Stimulated activated CD8-positive, alpha-beta memory T cell treated with anti-CD3 and anti-CD28 coated beads, Interleukin-15, amount 100 ng/mL, for 24 hours (primary cell): ENCODE measurements around the gene FAAP24.
"Not testable (repeated sequence)": the region's sequence is repeated elsewhere in the genome, so short reads cannot be mapped to it uniquely, and the experiment has no call there.

Source experiments
- DNase-seq: peaks from one replicate; pipeline ENCODE4 v3.0.0-alpha.2; 2020; ENCODE audit warnings: low read depth

FAAP24 gene

GRCh38 chr19:32971715-32972540 is at the start of gene FAAP24, which contains the start of gene CEP89:
Gene FAAP24 (plus strand): TSS chr19:32972242. CDS start chr19:32973197, 955 bp downstream.
Gene CEP89 (minus strand): TSS chr19:32971958. CDS start chr19:32971874, 84 bp downstream.
- DNase-seq, result peak; percentile 86

GRCh38 chr19:32924200-32924599 is 47.8 kb upstream of the FAAP24 start:
- DNase-seq, result no peak

- DNase-seq, result no peak
These were observed 43.2 kb upstream of the FAAP24 start for GRCh38 chr19:32928806-32929205.

GRCh38 chr19:32930567-32930966 is 41.5 kb upstream of the FAAP24 start:
- no peak for DNase-seq

- no peak for DNase-seq
These were observed 38.5 kb upstream of the FAAP24 start for GRCh38 chr19:32933571-32933970.

GRCh38 chr19:32935629-32936028 is 36.4 kb upstream of the FAAP24 start:
- DNase-seq, result no peak

- DNase-seq, result no peak
These were observed 36.0 kb upstream of the FAAP24 start for GRCh38 chr19:32936065-32936464.

GRCh38 chr19:32941273-32941672 is 30.8 kb upstream of the FAAP24 start:
- not testable (repeated sequence) for DNase-seq

- DNase-seq, result no peak
These were observed 26.8 kb upstream of the FAAP24 start for GRCh38 chr19:32945260-32945659.

- DNase-seq, result no peak
These were observed 5.3 kb upstream of the FAAP24 start for GRCh38 chr19:32966750-32967149.

GRCh38 chr19:32969549-32969948 is 2.5 kb upstream of the FAAP24 start:
- no peak for DNase-seq

GRCh38 chr19:32971012-32971595 is 938 bp upstream of the FAAP24 start:
- DNase-seq, result no peak

- peak; percentile 50 for DNase-seq
These were observed 4.3 kb downstream of the FAAP24 start for GRCh38 chr19:32976223-32976805.

- no peak for DNase-seq
These were observed 5.2 kb downstream of the FAAP24 start for GRCh38 chr19:32977280-32977679.

GRCh38 chr19:32977813-32978212 is 5.8 kb downstream of the FAAP24 start:
- DNase-seq, result not testable (repeated sequence)

- not testable (repeated sequence) for DNase-seq
These were observed 7.8 kb downstream of the FAAP24 start for GRCh38 chr19:32979807-32980206.

- not testable (repeated sequence) for DNase-seq
These were observed 10.4 kb downstream of the FAAP24 start for GRCh38 chr19:32982488-32982887.

- not testable (repeated sequence) for DNase-seq
These were observed 16.2 kb downstream of the FAAP24 start for GRCh38 chr19:32988254-32988653.

GRCh38 chr19:32988724-32989123 is 16.7 kb downstream of the FAAP24 start:
- no peak for DNase-seq

GRCh38 chr19:32995966-32996365 is 23.9 kb downstream of the FAAP24 start:
- not testable (repeated sequence) for DNase-seq

GRCh38 chr19:32997061-32997464 is 25.0 kb downstream of the FAAP24 start:
- not testable (repeated sequence) for DNase-seq

- DNase-seq, result no peak
These were observed 25.8 kb downstream of the FAAP24 start for GRCh38 chr19:32997716-32998355.
